Mesenchymal stem cell (in vitro differentiated cells and primary cell): Measurements from ENCODE around the gene OR52E1.

ENCODE experiments used
- DNase-seq: peaks from one replicate; pipeline ENCODE4 v3.0.0-alpha.2; 2013
- H2AFZ ChIP-seq: one replicate; pipeline ENCODE4 v1.6.1; 2013; ENCODE audit warnings: low read depth, mild to moderate bottlenecking, control low read depth, inconsistent platforms, low read length, moderate library complexity
- H2AK5ac ChIP-seq: 2 replicates; pipeline ENCODE4 v1.6.1; 2013; ENCODE audit warnings: low read length, moderate library complexity, mild to moderate bottlenecking, inconsistent platforms; ENCODE audit not compliant: severe bottlenecking
- H2BK120ac ChIP-seq: one replicate; pipeline ENCODE4 v1.6.1; 2013; ENCODE audit warnings: low read depth, mild to moderate bottlenecking, inconsistent platforms, low read length, moderate library complexity
- H2BK12ac ChIP-seq, 2 experiments: one replicate each; pipeline ENCODE4 v1.6.1; 2013; ENCODE audit warnings: inconsistent platforms in 2 of 2, low read length in 2 of 2, mild to moderate bottlenecking in 2 of 2, moderate library complexity in 2 of 2, control low read depth in 1 of 2
- H2BK15ac ChIP-seq: one replicate; pipeline ENCODE4 v1.6.1; 2013; ENCODE audit warnings: mild to moderate bottlenecking, low read depth, inconsistent platforms; ENCODE audit not compliant: poor library complexity, severe bottlenecking
- H2BK5ac ChIP-seq: 2 replicates; pipeline ENCODE4 v1.6.1; 2013; ENCODE audit warnings: low read depth, mild to moderate bottlenecking, low read length, control low read depth, inconsistent platforms; ENCODE audit not compliant: poor library complexity, severe bottlenecking
- H3K14ac ChIP-seq, 2 experiments: one replicate each; pipeline ENCODE4 v1.6.1; 2013; ENCODE audit warnings: inconsistent platforms in 2 of 2, low read length in 2 of 2, control low read depth in 1 of 2, mild to moderate bottlenecking in 1 of 2, moderate library complexity in 1 of 2
- H3K18ac ChIP-seq, 2 experiments: one replicate each; pipeline ENCODE4 v1.6.1; 2013; ENCODE audit warnings: inconsistent platforms in 2 of 2, low read length in 2 of 2, control low read depth in 1 of 2, low read depth in 1 of 2, mild to moderate bottlenecking in 1 of 2
- H3K23ac ChIP-seq, 2 experiments: one replicate each; pipeline ENCODE4 v1.6.1; 2013; ENCODE audit warnings: inconsistent platforms in 2 of 2, low read length in 2 of 2, mild to moderate bottlenecking in 2 of 2, moderate library complexity in 2 of 2, control low read depth in 1 of 2
- H3K27ac ChIP-seq: 2 replicates; pipeline ENCODE4 v1.5.1; 2013; ENCODE audit warnings: mild to moderate bottlenecking, moderate library complexity, low read length, control low read depth, inconsistent platforms; ENCODE audit not compliant: poor library complexity, severe bottlenecking
- H3K27me3 ChIP-seq, 2 experiments: 2 replicates each; pipeline versions ENCODE4 v1.6.1 to v1.7.0; 2013; ENCODE audit warnings: low read length in 2 of 2, mild to moderate bottlenecking in 2 of 2, moderate library complexity in 2 of 2, control low read depth in 1 of 2, inconsistent platforms in 1 of 2; ENCODE audit not compliant: control insufficient read depth in 1 of 2, insufficient read depth in 1 of 2
- H3K36me3 ChIP-seq, 2 experiments: 2 replicates each; pipeline versions ENCODE4 v1.6.1 to v1.7.0; 2013; ENCODE audit warnings: low read length in 2 of 2, control low read depth in 1 of 2, inconsistent platforms in 1 of 2, low read depth in 1 of 2, mild to moderate bottlenecking in 1 of 2; ENCODE audit not compliant: insufficient read depth in 2 of 2, control insufficient read depth in 1 of 2
- H3K4ac ChIP-seq, 2 experiments: one replicate each; pipeline ENCODE4 v1.6.1; 2013; ENCODE audit warnings: inconsistent platforms in 2 of 2, low read length in 2 of 2, mild to moderate bottlenecking in 2 of 2, moderate library complexity in 2 of 2, control low read depth in 1 of 2, low read depth in 1 of 2
- H3K4me1 ChIP-seq: 2 replicates; pipeline ENCODE4 v1.6.1; 2013; ENCODE audit warnings: low read depth, low read length, control low read depth; ENCODE audit not compliant: control insufficient read depth, insufficient read depth
- H3K4me2 ChIP-seq: 2 replicates; pipeline ENCODE4 v1.6.1; 2013; ENCODE audit warnings: low read length, mild to moderate bottlenecking, inconsistent platforms; ENCODE audit not compliant: poor library complexity, severe bottlenecking
- H3K4me3 ChIP-seq, 2 experiments: 2 replicates each; pipeline versions ENCODE4 v1.5.1 to v1.7.0; 2013; ENCODE audit warnings: low read length in 2 of 2, mild to moderate bottlenecking in 2 of 2, control low read depth in 1 of 2, low read depth in 1 of 2; ENCODE audit not compliant: insufficient read depth in 1 of 2
- H3K79me1 ChIP-seq: replicated peaks from 2 replicates; pipeline ENCODE4 v1.6.1; 2013; ENCODE audit warnings: mild to moderate bottlenecking, control low read depth, low read length, inconsistent platforms; ENCODE audit not compliant: poor library complexity, severe bottlenecking
- H3K9ac ChIP-seq: 2 replicates; pipeline ENCODE4 v1.7.0; 2013; ENCODE audit warnings: mild to moderate bottlenecking, low read length, moderate library complexity
- H3K9me3 ChIP-seq: 2 replicates; pipeline ENCODE4 v1.7.0; 2013; ENCODE audit warnings: mild to moderate bottlenecking, low read length; ENCODE audit not compliant: control insufficient read depth
- H4K8ac ChIP-seq: one replicate; pipeline ENCODE4 v1.6.1; 2013; ENCODE audit warnings: inconsistent platforms, mild to moderate bottlenecking, low read length, moderate library complexity
- H4K91ac ChIP-seq: one replicate; pipeline ENCODE4 v1.6.1; 2013; ENCODE audit warnings: mild to moderate bottlenecking, low read length, inconsistent platforms
- WGBS: methylation state at CpG from one replicate; pipeline ENCODE4 v1.1.7; 2013; ENCODE audit warnings: mixed read lengths; 5-methylcytosine and 5-hydroxymethylcytosine counted together

The OR52E1 gene

GRCh38 chr11:5102246-5102645, 32.9 kb downstream of the OR52E1 start:
- H3K23ac ChIP-seq, result no peak overlapping the region
- H3K36me3 ChIP-seq, result no peaks in the 10 kb centered on the region
- no peaks in the 10 kb centered on the region for H3K4me1 ChIP-seq
- no peak overlapping the region for H2AFZ ChIP-seq
- H3K4ac ChIP-seq, result no peak overlapping the region
- DNase-seq, result no peak
- H3K9ac ChIP-seq, result no peak overlapping the region
- H3K4me3 ChIP-seq, result no peak overlapping the region
- no peak overlapping the region for H4K8ac ChIP-seq
- H3K9me3 ChIP-seq, result no peaks in the 10 kb centered on the region
- H2BK12ac ChIP-seq, result no peak overlapping the region
- H3K14ac ChIP-seq, result no peak overlapping the region
- no peak overlapping the region for H3K4me2 ChIP-seq
- H3K27ac ChIP-seq, result no peak overlapping the region
- H2BK5ac ChIP-seq, result no peak overlapping the region
- H2BK15ac ChIP-seq, result no peak overlapping the region
- H4K91ac ChIP-seq, result no peak overlapping the region
- no peaks in the 10 kb centered on the region for H3K79me1 ChIP-seq
- no peak overlapping the region for H2AK5ac ChIP-seq
- no peaks in the 10 kb centered on the region for H3K27me3 ChIP-seq
- H3K18ac ChIP-seq, result no peak overlapping the region
- H2BK120ac ChIP-seq, result no peak overlapping the region
- no CpG with 5 or more reads among the region's 2 CpGs for WGBS

- no peak overlapping the region for H3K27ac ChIP-seq
- H3K36me3 ChIP-seq, result no peaks in the 10 kb centered on the region
- H3K4me1 ChIP-seq, result no peaks in the 10 kb centered on the region
- no peak overlapping the region for H2BK5ac ChIP-seq
- H2BK15ac ChIP-seq, result no peak overlapping the region
- no peak overlapping the region for H3K14ac ChIP-seq
- H3K4ac ChIP-seq, result no peak overlapping the region
- no peaks in the 10 kb centered on the region for H3K27me3 ChIP-seq
- H2AK5ac ChIP-seq, result no peak overlapping the region
- H2BK12ac ChIP-seq, result no peak overlapping the region
- no peak overlapping the region for H2BK120ac ChIP-seq
- H3K9me3 ChIP-seq, result no peaks in the 10 kb centered on the region
- H3K79me1 ChIP-seq, result no peaks in the 10 kb centered on the region
- DNase-seq, result no peak
- H3K23ac ChIP-seq, result no peak overlapping the region
- H4K8ac ChIP-seq, result no peak overlapping the region
- H3K9ac ChIP-seq, result no peak overlapping the region
- H4K91ac ChIP-seq, result no peak overlapping the region
- no peak overlapping the region for H2AFZ ChIP-seq
- no peak overlapping the region for H3K18ac ChIP-seq
- H3K4me2 ChIP-seq, result no peak overlapping the region
- H3K4me3 ChIP-seq, result no peak overlapping the region
These were observed 33.7 kb downstream of the OR52E1 start for GRCh38 chr11:5103066-5103465.

- H3K4ac ChIP-seq, result no peak overlapping the region
- H3K14ac ChIP-seq, result no peak overlapping the region
- no peaks in the 10 kb centered on the region for H3K9me3 ChIP-seq
- H3K23ac ChIP-seq, result no peak overlapping the region
- no peak overlapping the region for H3K27ac ChIP-seq
- H3K9ac ChIP-seq, result no peak overlapping the region
- no peaks in the 10 kb centered on the region for H3K4me1 ChIP-seq
- H3K4me3 ChIP-seq, result no peak overlapping the region
- H4K8ac ChIP-seq, result no peak overlapping the region
- no peak overlapping the region for H2BK15ac ChIP-seq
- no peak overlapping the region for H2BK5ac ChIP-seq
- no peak overlapping the region for H2AK5ac ChIP-seq
- H3K27me3 ChIP-seq, result no peaks in the 10 kb centered on the region
- H3K4me2 ChIP-seq, result no peak overlapping the region
- H3K36me3 ChIP-seq, result no peaks in the 10 kb centered on the region
- no peak overlapping the region for H4K91ac ChIP-seq
- no peak overlapping the region for H2AFZ ChIP-seq
- no peak overlapping the region for H3K18ac ChIP-seq
- no peak overlapping the region for H2BK12ac ChIP-seq
- DNase-seq, result no peak
- no peaks in the 10 kb centered on the region for H3K79me1 ChIP-seq
- H2BK120ac ChIP-seq, result no peak overlapping the region
- WGBS, result 71% methylated on average over 3 of the region's 3 CpGs
These were observed 37.9 kb downstream of the OR52E1 start for GRCh38 chr11:5107285-5107684.

GRCh38 chr11:5115339-5115738, 46.0 kb downstream of the OR52E1 start:
- no peak overlapping the region for H3K23ac ChIP-seq
- no peak overlapping the region for H2AK5ac ChIP-seq
- no peak overlapping the region for H3K9ac ChIP-seq
- H3K4me1 ChIP-seq, result no peaks in the 10 kb centered on the region
- H3K27ac ChIP-seq, result no peak overlapping the region
- no peak overlapping the region for H2BK5ac ChIP-seq
- H2BK12ac ChIP-seq, result no peak overlapping the region
- H3K27me3 ChIP-seq, result no peaks in the 10 kb centered on the region
- H2BK120ac ChIP-seq, result no peak overlapping the region
- H3K4ac ChIP-seq, result no peak overlapping the region
- no peaks in the 10 kb centered on the region for H3K79me1 ChIP-seq
- H3K4me3 ChIP-seq, result no peak overlapping the region
- no peaks in the 10 kb centered on the region for H3K9me3 ChIP-seq
- H2AFZ ChIP-seq, result no peak overlapping the region
- no peak overlapping the region for H2BK15ac ChIP-seq
- H3K18ac ChIP-seq, result no peak overlapping the region
- no peak overlapping the region for H3K14ac ChIP-seq
- no peak overlapping the region for H4K8ac ChIP-seq
- no peak overlapping the region for H4K91ac ChIP-seq
- no peak overlapping the region for H3K4me2 ChIP-seq
- no peak for DNase-seq
- H3K36me3 ChIP-seq, result no peaks in the 10 kb centered on the region
- WGBS, result 78% methylated on average over 2 of the region's 3 CpGs
